ENCODE measurements around the gene EIF2B2.

EIF2B2 gene

GRCh38 chr14:75054421-75054820, 51.7 kb downstream of the EIF2B2 start:
- no peak overlapping the region for H3K4me3 ChIP-seq (ENCODE audit: low read depth, low read length)
- TF ChIP-seq CTCF (IDR thresholded peaks at IDR 0.05; ENCODE audit: control insufficient read depth, extremely low read depth, insufficient read depth): no peak
- no peak for DNase-seq (ENCODE audit: low read depth)

GRCh38 chr14:75059642-75060041, 56.9 kb downstream of the EIF2B2 start:
- TF ChIP-seq CTCF (IDR thresholded peaks at IDR 0.05; ENCODE audit: control insufficient read depth, extremely low read depth, insufficient read depth): no peak
- no peak overlapping the region for H3K4me3 ChIP-seq (ENCODE audit: low read depth, low read length)
- DNase-seq (ENCODE audit: low read depth): no peak

GRCh38 chr14:75060420-75060819, 57.7 kb downstream of the EIF2B2 start:
- no peak overlapping the region for H3K4me3 ChIP-seq (ENCODE audit: low read depth, low read length)
- no peak for TF ChIP-seq CTCF (IDR thresholded peaks at IDR 0.05; ENCODE audit: control insufficient read depth, extremely low read depth, insufficient read depth)
- no peak for DNase-seq (ENCODE audit: low read depth)
